HG03039 (cell line): ENCODE results near the gene PSMD12.
"Not testable (repeated sequence)": the region's sequence is repeated elsewhere in the genome, so short reads cannot be mapped to it uniquely, and the experiment has no call there.

Experiments
- ATAC-seq: cut with Tn5 transposase; IDR thresholded peaks from one replicate; pipeline ENCODE4 v1.9.1; 2021; ENCODE audit warnings: mild to moderate bottlenecking, moderate library complexity; ENCODE audit not compliant: unreplicated experiment

The PSMD12 gene

GRCh38 chr17:67366193-67367157 lies at the start of gene PSMD12:
TSS of gene PSMD12 (minus strand) at chr17:67366577. CDS start at chr17:67366519, 58 bp downstream.
- peak; percentile 86 for ATAC-seq

- ATAC-seq: no peak
These were observed 48.9 kb upstream of the PSMD12 start for GRCh38 chr17:67415291-67415690.

- ATAC-seq: no peak
These were observed 48.2 kb upstream of the PSMD12 start for GRCh38 chr17:67414559-67414958.

GRCh38 chr17:67414130-67414529 lies 47.8 kb upstream of the PSMD12 start:
- no peak for ATAC-seq

GRCh38 chr17:67413388-67413787 lies 47.0 kb upstream of the PSMD12 start:
- ATAC-seq: no peak

- ATAC-seq: no peak
These were observed 46.6 kb upstream of the PSMD12 start for GRCh38 chr17:67412941-67413340.

GRCh38 chr17:67412032-67412431 lies 45.7 kb upstream of the PSMD12 start:
- ATAC-seq: no peak

- ATAC-seq: no peak
These were observed 45.0 kb upstream of the PSMD12 start for GRCh38 chr17:67411397-67411796.

- not testable (repeated sequence) for ATAC-seq
These were observed 42.1 kb upstream of the PSMD12 start for GRCh38 chr17:67408455-67408830.

GRCh38 chr17:67403483-67403882 lies 37.1 kb upstream of the PSMD12 start:
- no peak for ATAC-seq

- no peak for ATAC-seq
These were observed 36.7 kb upstream of the PSMD12 start for GRCh38 chr17:67403065-67403464.

- no peak for ATAC-seq
These were observed 35.5 kb upstream of the PSMD12 start for GRCh38 chr17:67401598-67402504.

- ATAC-seq: no peak
These were observed 34.7 kb upstream of the PSMD12 start for GRCh38 chr17:67401106-67401505.

- ATAC-seq: no peak
These were observed 33.8 kb upstream of the PSMD12 start for GRCh38 chr17:67400193-67400592.

- no peak for ATAC-seq
These were observed 33.3 kb upstream of the PSMD12 start for GRCh38 chr17:67399676-67400075.

- ATAC-seq: no peak
These were observed 27.5 kb upstream of the PSMD12 start for GRCh38 chr17:67393809-67394397.

- no peak for ATAC-seq
These were observed 25.7 kb upstream of the PSMD12 start for GRCh38 chr17:67392111-67392510.

GRCh38 chr17:67390646-67391361 lies 24.4 kb upstream of the PSMD12 start:
- peak; percentile 82 for ATAC-seq

GRCh38 chr17:67390006-67390645 lies 23.7 kb upstream of the PSMD12 start:
- no peak for ATAC-seq

GRCh38 chr17:67388986-67389385 lies 22.6 kb upstream of the PSMD12 start:
- ATAC-seq: no peak
